T-helper 2 cell treated with Interferon-gamma antibody and Interleukin-4, amounts not matched to agents 5 μg/mL and 100 μg/mL, for 36 hours (primary cell): ENCODE data around the gene ISG20L2.

Experiments
- DNase-seq: peaks from one replicate; pipeline ENCODE4 v3.0.0; 2021; ENCODE audit warnings: low spot score
- H3K27ac Mint-ChIP-seq: one replicate; pipeline ENCODE4 v1.8.0; 2021; ENCODE audit warnings: mild to moderate bottlenecking, mixed read lengths
- H3K27me3 Mint-ChIP-seq: one replicate; pipeline ENCODE4 v1.8.0; 2021; ENCODE audit warnings: low read depth, mixed read lengths
- H3K36me3 Mint-ChIP-seq: one replicate; pipeline ENCODE4 v1.8.0; 2021; ENCODE audit warnings: low read depth, mixed read lengths
- H3K4me1 Mint-ChIP-seq: one replicate; pipeline ENCODE4 v1.8.0; 2021; ENCODE audit warnings: low read depth, mixed read lengths
- H3K4me3 Mint-ChIP-seq: one replicate; pipeline ENCODE4 v1.8.0; 2022; ENCODE audit warnings: mild to moderate bottlenecking, moderate library complexity, mixed read lengths
- H3K9me3 Mint-ChIP-seq: one replicate; pipeline ENCODE4 v1.8.0; 2021; ENCODE audit warnings: mixed read lengths

ISG20L2 gene

DNA sequence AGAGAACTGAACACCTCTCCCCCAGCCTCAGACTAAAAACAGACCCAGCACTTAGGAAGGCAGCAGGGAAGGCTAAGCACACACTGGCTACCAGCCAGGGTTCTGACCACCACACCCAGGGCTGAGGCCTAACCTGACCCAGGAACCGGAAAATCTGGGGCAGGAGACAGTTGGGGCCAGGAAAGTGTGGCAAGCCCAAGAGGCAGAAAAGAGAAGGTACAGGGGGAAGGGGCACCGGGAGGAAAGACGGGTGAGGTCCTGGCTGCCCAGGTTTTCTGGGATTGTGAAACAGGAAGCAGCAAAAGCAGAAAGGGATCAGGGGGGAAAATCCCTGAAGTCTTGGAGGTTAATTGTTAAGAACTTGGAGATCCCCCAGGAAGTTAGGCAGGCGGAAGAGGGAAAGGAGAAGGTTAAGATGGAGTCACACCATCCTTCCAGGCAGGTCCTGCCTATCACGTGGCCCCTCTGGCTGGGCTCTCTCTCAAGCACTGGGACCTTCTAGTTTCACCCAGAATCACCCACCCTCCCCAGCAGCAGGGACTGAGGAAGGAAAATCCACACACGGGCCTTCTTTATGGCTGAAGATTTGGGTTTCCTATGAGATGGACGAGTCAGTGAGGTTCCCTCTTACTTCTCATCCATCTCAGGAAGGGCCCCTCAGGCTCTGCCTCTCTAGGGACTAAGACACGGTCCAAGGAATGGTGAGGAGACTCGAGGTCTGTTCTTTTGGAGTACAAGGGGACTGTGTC lies 20.3 kb upstream of the ISG20L2 start:
- DNase-seq: no peak
- Mint-ChIP-seq H3K27me3 (no peaks in the 10 kb centered on the region), H3K9me3 (no peaks in the 10 kb centered on the region), H3K4me1 (peaks cover 52% of the 10 kb centered on the region), H3K36me3 (peaks cover 39% of the 10 kb centered on the region), H3K27ac (peak overlapping the region; percentile 96), H3K4me3 (peak overlapping the region; percentile 98)

DNA sequence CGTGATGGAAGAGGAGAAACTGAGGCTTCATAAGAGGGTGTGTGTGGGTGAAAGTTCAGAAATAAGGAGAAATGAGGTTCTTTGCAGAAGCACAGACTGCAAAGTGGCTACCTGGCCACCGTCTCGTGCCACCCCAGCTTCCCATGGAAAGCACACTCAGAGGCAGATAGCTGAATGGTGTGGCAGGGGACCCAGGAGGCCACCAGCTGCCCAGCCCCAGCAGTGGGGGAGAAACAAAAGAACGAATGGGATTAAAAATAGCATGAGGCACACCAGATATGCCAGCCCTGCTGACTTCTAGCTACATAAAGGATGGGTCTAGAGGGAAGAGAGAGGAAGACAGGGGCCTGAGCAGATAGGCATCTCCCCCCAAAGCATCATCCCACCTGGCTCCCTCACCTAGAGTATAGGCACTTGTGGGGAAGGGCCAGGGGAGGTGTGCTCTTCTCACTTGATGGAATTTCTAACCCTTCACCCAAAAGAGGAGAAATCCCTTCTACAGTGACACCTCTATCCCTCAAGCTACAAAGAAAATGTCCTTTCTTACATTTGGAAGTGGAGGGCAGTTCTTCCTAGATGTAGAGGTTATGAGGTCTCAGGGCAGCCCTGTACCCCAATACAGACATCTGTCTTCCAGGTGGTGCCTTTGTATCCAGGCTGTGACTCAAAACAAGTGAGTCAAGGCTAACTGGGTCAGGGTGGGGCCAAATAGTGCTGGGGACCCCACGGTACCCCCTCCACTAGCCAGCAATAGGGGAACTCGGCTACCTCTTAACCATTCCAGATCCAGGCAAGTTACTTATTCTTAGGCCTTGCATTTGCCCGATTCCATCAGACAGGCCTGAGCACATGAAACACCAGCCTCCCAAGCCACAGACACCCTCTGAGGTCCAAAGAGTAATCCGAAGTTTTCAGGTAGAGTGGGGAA lies 19.4 kb upstream of the ISG20L2 start:
- no peaks in the 10 kb centered on the region for H3K27me3 Mint-ChIP-seq
- peaks cover 43% of the 10 kb centered on the region for H3K36me3 Mint-ChIP-seq

DNA sequence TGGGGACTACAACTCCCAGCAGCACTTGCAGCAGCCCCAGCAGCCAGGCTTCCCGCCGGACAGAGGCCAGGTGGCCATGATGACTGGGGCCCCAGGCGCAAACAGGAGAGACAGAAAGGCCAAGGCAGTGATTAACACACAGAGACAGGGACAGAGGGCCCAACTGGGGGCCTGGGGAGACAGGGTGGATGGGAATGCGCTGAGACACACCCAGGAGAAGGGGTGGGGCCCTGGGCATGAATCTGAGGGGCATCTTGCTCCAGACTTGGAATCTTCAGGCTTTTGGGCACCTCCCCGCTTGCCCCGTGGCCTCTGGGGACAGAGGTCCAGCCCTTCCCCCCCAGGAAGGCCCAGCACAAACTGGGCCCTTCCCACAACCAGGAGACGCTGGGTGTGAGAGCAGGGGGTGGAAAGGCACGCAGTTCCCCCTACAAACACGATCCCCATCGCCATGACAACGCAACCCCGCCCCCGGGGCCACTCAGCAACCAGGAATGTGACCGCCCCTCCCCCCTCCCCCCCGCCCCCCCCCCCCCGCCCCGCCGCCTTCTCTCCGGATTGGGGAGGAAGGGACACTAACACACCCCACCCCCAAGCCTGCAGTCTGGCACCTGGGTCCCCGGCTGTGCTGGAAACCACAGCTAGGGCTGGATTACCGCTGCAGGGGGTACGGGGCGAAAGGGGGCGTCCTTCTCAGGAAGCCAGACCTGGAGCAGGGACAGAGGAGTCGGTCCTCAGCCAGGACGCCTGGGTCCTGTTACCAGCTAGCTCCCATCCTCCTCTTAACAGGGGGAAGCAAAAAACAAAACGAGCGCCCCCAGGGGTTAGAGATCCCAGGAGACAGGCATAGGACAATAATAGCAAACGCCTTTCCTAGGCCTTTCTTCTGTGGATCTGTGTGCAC lies 18.4 kb upstream of the ISG20L2 start:
- no peak for DNase-seq
- Mint-ChIP-seq H3K36me3 (peaks cover 50% of the 10 kb centered on the region), H3K4me1 (peaks cover 50% of the 10 kb centered on the region), H3K27me3 (no peaks in the 10 kb centered on the region), H3K4me3 (peak overlapping the region; percentile 98), H3K9me3 (no peaks in the 10 kb centered on the region), H3K27ac (peak overlapping the region; percentile 96)

More for the DNA sequence above, 19.4 kb upstream of the ISG20L2 start:
- peak overlapping the region; percentile 98 for H3K4me3 Mint-ChIP-seq
- H3K27ac Mint-ChIP-seq: peak overlapping the region; percentile 96
- no peak for DNase-seq
- H3K9me3 Mint-ChIP-seq: no peaks in the 10 kb centered on the region
- H3K4me1 Mint-ChIP-seq: peaks cover 50% of the 10 kb centered on the region

DNA sequence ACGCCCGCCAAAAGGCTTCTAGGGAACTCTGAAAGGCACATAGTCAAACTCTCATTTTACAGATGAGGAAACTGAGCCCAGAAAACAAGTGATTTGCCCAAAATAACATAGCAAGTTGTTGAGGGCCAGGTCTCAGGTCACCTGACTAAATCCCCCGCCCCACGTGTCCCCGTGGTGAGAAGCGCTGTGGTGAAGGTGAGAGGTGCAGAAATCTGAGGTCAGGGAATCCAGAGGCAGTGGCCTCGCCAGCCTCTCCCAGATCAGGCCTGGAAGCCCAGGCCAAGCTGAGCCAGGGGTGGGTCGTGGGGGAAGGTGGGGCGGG lies 17.8 kb upstream of the ISG20L2 start:
- Mint-ChIP-seq H3K27me3 (no peaks in the 10 kb centered on the region), H3K4me3 (peak overlapping the region; percentile 78), H3K4me1 (peaks cover 53% of the 10 kb centered on the region), H3K36me3 (peaks cover 54% of the 10 kb centered on the region), H3K9me3 (no peaks in the 10 kb centered on the region), H3K27ac (peak overlapping the region; percentile 90)
- no peak for DNase-seq

DNA sequence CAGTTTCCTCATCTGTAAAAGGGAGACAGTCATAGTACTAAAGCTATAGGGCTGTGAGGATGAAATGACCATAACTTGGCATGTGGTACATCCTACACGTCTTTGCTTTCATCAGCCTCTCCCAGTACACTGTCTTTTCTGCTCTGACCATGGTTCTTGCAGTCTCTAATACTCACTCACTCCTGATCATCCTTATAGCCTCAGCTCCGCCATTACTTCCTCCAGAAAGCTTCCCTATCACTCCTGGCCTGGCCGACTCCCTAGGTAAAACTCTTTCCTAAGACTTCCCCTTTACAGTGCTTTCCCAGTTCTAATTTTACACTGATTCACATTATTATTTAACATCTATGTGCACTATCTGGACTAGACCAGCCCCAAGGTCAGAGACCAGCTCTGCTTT lies 17.3 kb upstream of the ISG20L2 start:
- Mint-ChIP-seq H3K4me1 (peaks cover 56% of the 10 kb centered on the region), H3K27ac (peak overlapping the region; percentile 90), H3K27me3 (no peaks in the 10 kb centered on the region), H3K4me3 (peak overlapping the region; percentile 78), H3K36me3 (peaks cover 58% of the 10 kb centered on the region), H3K9me3 (no peaks in the 10 kb centered on the region)
- no peak for DNase-seq

DNA sequence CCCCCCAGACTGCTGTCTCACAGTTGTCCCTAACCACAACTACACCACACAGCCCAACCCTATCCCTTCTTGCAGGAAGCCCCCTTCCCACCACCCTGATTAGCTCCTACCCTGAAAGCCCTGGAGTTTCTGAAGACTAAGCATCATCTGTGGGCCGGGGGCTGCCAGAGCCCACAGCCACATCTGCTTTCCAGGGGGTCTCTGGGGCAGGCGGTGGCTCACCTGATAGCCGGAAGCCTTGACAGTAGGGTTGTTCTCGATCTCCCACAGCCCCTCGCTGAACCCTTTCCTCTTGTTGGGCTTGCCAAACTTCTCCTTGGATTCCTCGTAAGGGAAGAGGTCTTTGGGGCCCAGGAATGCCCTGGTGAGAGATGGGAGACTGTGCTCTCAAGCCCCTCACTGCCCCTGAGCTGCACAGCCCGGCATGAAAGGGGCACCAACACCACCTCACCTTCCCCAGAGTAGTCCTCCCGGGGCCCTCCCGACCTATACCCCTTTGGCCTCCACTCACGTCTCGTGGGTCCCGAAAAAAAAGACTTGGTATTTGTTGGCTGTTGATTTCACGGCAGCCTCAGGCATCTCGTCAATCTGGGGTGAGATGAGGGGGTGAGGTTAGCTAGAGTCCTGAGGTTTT lies 16.3 kb upstream of the ISG20L2 start:
- Mint-ChIP-seq H3K27ac (peak overlapping the region; percentile 56), H3K4me3 (no peak overlapping the region), H3K27me3 (no peaks in the 10 kb centered on the region), H3K9me3 (no peaks in the 10 kb centered on the region), H3K4me1 (peaks cover 60% of the 10 kb centered on the region), H3K36me3 (peaks cover 54% of the 10 kb centered on the region)
- DNase-seq: no peak

DNA sequence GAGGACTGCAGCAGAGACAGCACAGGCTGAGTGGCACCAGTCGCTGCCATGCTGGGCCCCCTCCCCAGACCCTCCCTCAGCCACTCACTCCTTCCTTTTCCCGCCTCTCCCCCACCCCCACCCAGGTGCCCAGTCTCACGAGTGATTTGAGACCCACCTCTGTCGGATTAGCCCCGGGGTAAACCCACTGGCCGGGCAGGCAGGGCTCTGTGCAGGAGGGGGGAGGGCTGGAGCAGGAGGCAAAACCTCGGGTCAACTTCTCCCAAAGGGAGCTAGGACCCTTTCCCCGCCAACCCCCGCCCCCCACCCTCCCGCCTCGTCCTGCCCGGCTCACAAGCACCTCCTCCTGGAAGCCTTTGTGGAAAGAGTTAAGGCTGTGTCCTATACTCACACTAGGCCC lies 15.8 kb upstream of the ISG20L2 start:
- Mint-ChIP-seq H3K4me3 (no peak overlapping the region), H3K4me1 (peaks cover 54% of the 10 kb centered on the region), H3K27me3 (no peaks in the 10 kb centered on the region), H3K9me3 (no peaks in the 10 kb centered on the region), H3K27ac (peak overlapping the region; percentile 56), H3K36me3 (peaks cover 50% of the 10 kb centered on the region)
- no peak for DNase-seq

DNA sequence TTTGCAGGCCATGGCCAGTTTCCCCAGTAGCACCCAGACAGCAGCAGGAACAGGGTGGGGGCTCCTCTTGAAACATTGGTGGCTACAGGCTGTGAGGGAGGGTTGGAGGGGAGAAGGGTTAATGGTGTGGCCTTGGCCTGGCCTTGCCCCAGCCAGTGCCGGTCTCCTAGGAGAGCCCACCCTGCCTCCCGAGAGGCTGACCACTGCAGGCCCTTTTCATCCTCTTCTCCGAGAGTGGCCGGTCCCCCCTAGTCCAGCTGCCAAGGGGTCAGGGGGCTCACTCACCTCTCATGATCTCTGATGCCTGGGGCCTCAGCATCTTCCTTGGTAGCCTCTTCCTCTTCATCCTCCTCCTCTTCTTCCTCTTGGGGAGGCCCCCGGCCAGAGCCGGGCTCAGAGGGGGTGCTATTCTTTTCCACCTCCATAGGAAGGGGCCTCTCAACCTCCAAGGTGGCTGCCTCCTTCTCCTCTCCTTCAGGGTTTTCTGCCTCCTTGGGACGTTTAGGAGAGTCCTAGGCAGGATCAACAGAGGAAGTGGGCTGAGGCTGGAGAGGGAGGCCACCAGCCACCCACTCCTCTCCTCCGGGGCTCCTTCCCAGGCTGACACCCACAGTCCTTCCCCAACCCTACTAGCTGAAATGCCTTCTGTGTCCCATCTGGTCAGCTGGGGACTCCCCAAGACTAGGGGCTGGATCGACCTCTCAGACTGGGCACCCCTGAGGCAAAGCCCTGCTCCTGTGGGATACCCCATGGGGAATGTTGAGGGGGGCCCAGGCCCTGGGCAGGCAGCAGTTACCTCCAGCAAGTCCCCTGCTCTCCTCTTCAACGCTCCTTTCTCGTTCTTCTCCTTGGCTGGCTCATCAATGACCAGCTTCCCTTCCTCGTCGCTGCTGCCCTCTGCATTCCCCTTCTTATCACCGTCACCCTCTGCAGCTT lies 15.1 kb upstream of the ISG20L2 start:
- H3K9me3 Mint-ChIP-seq: no peaks in the 10 kb centered on the region
- peak overlapping the region; percentile 24 for H3K27ac Mint-ChIP-seq
- H3K4me3 Mint-ChIP-seq: no peak overlapping the region
- peaks cover 47% of the 10 kb centered on the region for H3K4me1 Mint-ChIP-seq
- H3K36me3 Mint-ChIP-seq: peaks cover 43% of the 10 kb centered on the region
- DNase-seq: no peak
- no peaks in the 10 kb centered on the region for H3K27me3 Mint-ChIP-seq

DNA sequence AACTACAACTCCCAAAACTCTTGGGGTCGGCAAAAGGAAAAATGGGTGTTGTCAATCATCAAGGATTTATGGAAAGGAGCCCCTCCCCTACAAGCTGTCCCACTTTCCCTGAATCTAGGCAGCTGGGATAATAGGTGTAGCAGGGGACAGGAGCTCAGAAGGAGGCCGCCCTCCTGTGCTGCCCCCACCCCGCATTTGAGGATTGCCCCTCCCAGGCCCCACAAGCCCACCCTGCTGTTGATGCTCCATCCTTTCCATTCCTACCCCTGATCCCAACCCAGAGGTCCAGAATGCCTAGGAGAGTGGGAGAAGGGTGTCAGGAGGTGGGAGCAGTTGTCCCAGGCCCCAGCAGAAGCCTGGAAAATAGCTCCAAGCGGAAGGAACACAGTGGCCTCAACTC lies 14.2 kb upstream of the ISG20L2 start:
- Mint-ChIP-seq H3K36me3 (peaks cover 42% of the 10 kb centered on the region), H3K4me1 (peaks cover 39% of the 10 kb centered on the region), H3K27ac (no peak overlapping the region), H3K27me3 (no peaks in the 10 kb centered on the region), H3K9me3 (no peaks in the 10 kb centered on the region), H3K4me3 (no peak overlapping the region)
- no peak for DNase-seq

DNA sequence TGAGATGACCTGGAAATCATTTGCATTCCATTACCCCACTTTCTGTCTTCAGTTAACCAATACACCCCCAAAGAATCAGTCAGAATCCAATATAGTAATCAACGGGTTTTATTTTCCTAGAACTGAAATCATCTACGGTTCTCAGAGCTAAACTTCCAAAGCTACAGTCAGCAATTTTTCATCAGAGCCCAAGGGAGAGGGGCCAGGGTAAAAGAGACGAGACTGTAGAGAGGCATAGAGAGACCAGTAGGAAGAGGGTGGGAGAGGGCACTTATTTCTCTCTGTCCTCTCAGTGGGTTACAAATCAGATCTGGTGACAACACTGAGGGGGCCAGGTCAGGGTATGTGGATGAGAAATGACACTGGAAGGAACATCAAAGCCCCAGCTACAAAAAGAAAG lies 13.5 kb upstream of the ISG20L2 start:
- Mint-ChIP-seq H3K4me1 (peaks cover 33% of the 10 kb centered on the region), H3K4me3 (peak overlapping the region; percentile 98), H3K27ac (peak overlapping the region; percentile 95), H3K36me3 (peaks cover 46% of the 10 kb centered on the region), H3K9me3 (no peaks in the 10 kb centered on the region), H3K27me3 (no peaks in the 10 kb centered on the region)
- DNase-seq: no peak

DNA sequence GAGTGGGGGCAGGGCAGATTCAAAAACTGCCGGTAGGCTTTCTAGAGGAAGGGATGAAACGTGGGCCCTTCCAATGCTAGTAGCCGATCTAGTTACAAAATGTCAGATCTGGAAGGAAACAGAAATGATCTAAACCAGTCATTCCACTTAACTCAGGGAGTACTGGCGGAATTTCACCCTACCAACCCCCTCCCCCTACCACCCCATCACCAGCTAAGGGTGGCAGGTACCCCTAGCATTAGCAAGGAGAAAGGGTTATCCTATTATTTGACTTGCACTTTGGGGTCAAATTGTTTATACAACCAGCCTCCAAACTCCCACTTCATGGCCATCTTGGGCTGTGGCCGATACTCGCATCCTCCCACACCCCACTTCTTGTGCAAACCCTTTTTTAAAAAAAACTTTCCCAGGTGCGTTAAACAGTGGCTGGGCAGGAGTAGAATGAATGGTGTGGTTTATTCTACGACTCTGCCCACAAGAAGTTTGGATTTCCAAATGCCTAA lies 13.0 kb upstream of the ISG20L2 start:
- Mint-ChIP-seq H3K27me3 (no peaks in the 10 kb centered on the region), H3K4me1 (peaks cover 32% of the 10 kb centered on the region), H3K9me3 (no peaks in the 10 kb centered on the region), H3K4me3 (peak overlapping the region; percentile 98), H3K36me3 (peaks cover 46% of the 10 kb centered on the region), H3K27ac (peak overlapping the region; percentile 95)
- DNase-seq: peak; percentile 37

DNA sequence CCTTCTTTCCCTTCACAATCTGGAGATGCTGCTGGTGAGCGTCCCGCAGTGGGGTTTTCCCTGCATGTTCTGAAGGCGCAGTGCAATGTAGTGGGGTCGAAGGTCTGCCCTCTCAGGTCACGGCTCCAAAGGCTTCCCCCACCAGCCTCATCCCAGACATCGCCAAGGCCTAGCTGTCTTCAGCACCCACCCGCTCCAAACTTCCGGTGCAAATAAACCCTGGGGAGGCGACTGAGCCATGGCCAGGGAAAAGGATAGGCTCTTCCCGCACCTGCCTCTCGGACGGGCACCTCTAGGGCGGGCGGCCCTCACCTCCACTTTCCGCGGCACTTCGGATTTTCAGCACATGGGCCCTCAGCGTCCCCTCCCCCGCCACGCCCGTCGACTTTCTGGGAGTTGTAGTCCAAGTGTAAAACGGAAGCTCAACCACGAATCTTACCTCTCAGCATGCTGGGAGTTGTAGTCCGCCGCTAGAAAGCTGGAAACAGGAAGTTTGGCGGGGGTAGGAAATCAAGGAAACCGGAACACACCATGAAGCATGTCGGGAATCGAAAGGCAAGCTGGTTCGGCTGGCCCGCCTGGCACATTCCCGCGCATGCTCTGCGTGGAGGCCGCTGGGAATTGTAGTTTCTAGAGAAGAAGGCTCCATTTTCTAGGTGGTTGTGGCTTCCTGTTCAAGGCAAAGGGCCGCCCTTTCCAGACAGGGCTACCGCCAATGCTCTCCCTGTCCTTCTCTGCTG lies 12.3 kb upstream of the ISG20L2 start, which contains the start of gene MRPL24:
Gene MRPL24, minus strand, starts transcription at position 348 of the 740 bp plus-strand sequence. CDS start 2,384 bp downstream, outside the sequence.
- Mint-ChIP-seq H3K9me3 (no peaks in the 10 kb centered on the region), H3K4me3 (peak within 1 kb of the TSS; percentile 98), H3K36me3 (peaks cover 48% of the 10 kb centered on the region), H3K27ac (peak within 1 kb of the TSS; percentile 95), H3K27me3 (no peaks in the 10 kb centered on the region), H3K4me1 (peaks cover 27% of the 10 kb centered on the region)
- DNase-seq: peak; percentile 98
